IPS-NIHi7 (cell line): ENCODE data around the gene CADPS.

Source experiments
- DNase-seq: peaks from one replicate; pipeline ENCODE4 v3.0.0; 2012; ENCODE audit warnings: mixed read lengths; ENCODE audit errors: extremely low spot score

CADPS gene

GRCh38 chr3:62445275-62445674 is 429.9 kb downstream of the CADPS start:
- DNase-seq, result no peak

GRCh38 chr3:62439978-62440377 is 435.2 kb downstream of the CADPS start:
- DNase-seq, result no peak

- DNase-seq, result no peak
These were observed 435.9 kb downstream of the CADPS start for GRCh38 chr3:62439176-62439813.

GRCh38 chr3:62436785-62437184 is 438.4 kb downstream of the CADPS start:
- DNase-seq, result no peak

DNA sequence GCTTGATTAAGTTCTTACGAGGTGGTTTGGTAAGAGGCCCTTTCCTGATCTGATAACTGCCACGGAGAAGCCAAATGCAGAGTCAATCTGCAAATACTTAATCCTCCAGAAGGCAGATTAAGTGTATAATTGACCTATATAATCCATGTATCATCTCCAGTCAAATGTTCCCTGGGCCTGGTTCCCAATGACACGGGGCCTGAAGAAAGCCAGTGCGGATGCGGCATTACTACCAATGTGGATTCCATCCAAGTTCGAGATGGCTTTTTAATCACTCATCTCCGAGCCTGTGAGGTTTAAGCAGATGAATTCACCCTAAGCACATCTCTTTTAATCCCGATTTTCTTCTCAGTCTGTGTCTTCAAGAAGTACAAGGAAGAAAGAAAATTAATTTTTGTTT is 441.8 kb downstream of the CADPS start:
- DNase-seq, result no peak

- DNase-seq, result no peak
These were observed 454.0 kb downstream of the CADPS start for GRCh38 chr3:62421207-62421606.

- no peak for DNase-seq
These were observed 459.1 kb downstream of the CADPS start for GRCh38 chr3:62416144-62416543.

DNA sequence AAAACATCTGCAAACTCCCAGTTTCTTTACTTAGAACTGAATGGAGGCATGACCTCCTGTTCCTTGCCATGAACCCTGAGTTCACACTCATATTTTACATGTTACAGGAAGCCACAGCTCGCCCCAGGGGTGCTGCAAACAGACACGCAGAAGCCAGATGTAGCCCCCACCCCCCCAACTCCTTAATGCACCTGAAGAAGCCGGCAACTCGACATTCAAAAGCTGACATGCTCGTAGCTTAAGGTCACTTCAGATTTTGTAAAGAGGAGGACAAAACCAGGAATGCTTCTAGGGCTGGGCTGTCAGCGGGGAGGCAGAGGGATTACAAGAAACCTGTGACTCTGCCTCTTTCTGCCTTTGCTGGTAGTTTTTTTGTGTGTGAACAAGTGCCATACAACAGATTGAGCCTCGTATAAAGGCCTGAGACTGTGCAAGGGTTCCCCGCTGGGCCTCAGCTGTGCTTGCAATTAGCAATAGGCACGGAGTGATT is 459.9 kb downstream of the CADPS start:
- DNase-seq, result peak; percentile 68

DNA sequence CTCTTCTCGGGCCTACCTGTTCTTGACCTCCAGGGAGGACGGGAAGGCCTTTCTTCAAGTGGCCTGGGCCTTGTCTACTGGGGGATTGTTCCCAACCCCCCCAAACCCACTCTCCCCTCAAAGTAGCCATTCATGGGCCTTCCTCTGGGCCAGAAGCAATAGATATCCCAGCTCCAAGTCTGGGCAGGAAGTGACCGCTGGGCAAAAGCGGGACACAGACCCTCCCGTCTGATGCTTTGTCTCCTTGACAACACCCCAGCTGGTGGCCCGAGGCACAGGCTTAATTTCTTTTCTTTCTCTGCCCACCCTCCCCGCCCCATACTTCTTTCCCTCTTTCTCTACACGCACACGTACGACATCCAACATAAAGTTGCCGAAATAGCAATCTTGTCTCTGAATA is 460.4 kb downstream of the CADPS start:
- peak; percentile 64 for DNase-seq

GRCh38 chr3:62413687-62414086 is 461.5 kb downstream of the CADPS start:
- DNase-seq, result no peak

- DNase-seq, result no peak
These were observed 468.3 kb downstream of the CADPS start for GRCh38 chr3:62406945-62407344.

DNA sequence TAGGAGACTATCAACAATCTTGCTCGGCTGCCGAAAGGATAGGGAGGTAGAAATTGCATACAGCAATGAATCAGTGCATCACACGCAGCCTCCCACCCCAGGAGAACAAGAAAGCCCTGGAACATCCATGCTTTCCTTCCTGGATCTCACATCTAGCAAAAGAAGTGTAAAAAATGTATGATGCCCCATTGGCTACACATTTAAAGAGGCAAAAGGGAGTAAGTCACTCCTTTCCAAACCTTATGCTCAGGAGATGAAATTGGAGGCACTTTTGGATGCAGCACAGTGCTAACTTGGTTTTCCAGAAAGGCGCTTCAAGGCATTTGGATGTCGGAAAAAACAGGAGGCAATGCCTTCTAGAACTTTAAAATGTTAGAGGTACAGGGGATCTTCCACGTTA is 469.6 kb downstream of the CADPS start:
- DNase-seq, result no peak

GRCh38 chr3:62405135-62405534 is 470.1 kb downstream of the CADPS start:
- DNase-seq, result no peak

- no peak for DNase-seq
These were observed 470.9 kb downstream of the CADPS start for GRCh38 chr3:62404321-62404720.

DNA sequence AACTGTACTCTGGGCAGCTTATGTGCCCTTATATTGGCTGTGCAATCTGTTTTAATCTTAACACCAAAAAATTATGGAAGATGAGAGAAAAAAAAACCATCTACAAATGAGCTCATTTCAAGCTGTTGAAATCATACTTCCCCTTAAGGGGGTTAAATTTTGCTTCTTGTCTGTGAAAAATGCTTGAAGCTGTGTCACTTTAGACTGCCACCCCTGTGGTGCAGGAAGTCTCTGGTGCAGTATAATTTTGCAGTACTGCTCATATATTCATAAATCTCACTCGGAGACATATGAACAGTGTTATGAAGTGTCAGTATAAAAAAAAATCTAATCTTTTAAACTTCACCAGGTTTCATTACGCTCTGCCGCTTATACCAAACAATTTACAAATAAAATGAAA is 471.5 kb downstream of the CADPS start:
- DNase-seq, result no peak

DNA sequence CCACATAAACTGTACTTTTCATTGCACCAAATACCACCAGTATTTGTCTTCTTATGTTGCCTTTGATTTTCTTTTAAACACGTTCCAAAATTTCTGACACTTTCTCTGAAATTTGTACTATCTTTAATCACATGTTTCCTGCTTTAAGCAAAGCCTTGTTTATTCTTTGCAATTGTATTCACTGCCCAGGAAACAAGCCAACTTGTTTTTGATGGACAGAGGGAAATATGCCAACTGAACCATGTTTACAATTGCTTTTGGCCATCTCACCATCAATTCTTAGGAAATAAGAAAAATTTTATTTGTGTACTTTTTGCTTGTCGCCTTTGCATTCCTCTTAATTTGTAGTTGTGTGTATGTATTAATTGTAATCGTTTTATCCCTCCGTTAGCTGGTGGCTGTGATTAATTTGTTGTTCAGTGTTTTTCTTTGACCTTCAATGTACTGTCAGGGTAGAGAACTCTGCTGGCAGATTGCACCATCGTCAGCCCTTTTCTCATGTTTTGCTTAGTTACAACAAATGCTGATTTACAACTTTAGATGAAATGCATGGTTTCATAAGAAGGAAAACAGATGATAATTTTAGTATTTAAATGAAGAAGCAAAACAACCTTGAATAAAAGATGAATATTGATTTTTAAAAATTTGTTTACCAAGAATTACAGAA is 482.5 kb downstream of the CADPS start:
- no peak for DNase-seq

GRCh38 chr3:62387251-62387650 is 488.0 kb downstream of the CADPS start:
- no peak for DNase-seq

DNA sequence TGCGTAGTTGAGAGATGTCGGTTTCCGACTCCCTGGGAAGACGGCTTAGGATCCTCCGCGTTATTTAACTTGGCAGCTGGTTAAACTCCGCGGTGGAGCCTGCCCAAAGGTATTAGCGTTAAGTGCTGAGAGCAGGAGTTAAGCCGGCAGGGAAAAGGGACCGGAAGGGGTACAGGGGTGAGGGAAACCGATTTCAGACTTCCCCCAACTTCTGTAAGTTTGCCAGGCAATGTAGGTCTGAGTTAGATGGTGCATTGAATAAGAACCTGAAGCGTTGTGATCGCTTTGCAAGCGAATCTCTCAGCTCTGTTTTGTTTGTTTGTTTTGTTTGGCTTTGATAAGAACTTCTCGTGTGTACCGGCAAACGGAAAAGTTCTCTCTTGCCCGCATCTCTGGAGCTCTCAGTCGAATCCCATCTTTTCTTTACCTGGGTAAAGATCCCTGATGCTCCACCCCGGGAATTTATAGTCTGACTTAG is 495.9 kb downstream of the CADPS start:
- DNase-seq, result peak; percentile 42

DNA sequence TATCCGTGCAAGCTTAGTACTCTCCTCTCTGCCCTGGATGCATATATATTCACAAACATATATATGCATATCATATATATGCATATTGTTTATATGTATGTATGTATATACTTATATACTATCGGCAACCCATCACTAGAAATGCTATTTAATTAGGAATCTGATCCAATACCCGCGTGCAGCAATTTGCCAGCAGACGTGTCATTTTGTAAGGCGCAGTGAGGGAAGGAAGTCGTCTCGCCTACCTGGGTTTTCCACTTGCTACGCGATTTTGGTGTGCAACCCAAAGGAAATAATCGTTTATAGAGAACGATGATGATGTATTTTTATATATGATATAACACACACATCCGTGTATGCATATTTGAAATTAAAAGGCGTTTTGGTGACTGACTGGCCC is 496.3 kb downstream of the CADPS start:
- DNase-seq, result no peak

- peak; percentile 66 for DNase-seq
These were observed 496.9 kb downstream of the CADPS start for GRCh38 chr3:62378311-62378789.

DNA sequence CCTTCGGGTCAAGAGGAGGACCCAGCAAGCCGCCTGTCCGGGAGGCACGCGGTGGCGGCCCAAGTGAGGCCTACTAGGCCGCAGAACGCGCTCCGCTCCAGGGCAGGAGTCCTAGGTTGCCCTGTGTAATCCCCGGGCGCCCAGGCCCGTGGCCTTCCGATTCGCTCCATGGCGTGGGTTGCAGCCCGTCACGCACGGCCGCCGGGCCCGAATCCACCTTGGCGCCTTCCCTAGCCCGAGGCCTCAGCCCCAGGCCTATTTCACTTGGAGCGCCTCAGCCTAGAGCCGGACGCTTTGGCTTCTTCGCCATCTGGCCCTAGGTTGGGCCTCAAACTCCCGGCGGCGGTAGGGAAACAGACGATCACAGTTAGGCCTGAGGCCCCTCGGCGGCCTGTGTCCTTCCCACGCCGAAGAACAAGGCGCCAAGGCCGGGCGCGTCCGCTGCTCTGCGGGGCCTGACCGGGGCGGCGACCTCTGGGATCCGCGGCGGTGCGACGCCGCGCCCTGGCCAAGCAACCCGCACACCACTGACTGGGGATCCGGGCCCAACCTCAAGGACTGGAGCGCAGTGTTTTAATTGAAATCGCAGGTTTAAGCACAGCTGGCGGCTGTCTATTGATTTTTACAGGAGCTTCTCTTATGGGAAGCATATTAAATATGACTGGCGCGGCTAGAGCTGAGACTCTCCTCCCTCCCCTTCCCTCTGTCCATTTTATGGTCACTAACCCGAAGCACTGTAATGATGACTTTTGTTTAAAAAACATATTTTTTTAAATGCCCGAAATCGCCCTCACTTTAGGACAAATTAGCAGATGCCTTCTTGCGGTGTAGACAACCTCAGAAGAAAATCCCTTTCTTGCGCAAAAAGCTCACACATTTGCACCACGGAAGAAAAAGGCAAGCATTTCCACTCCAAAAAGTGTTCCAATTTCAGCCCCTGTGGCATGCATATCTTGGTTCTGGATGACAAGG is 498.0 kb downstream of the CADPS start:
- DNase-seq, result peak; percentile 34

GRCh38 chr3:62376454-62376720 is 498.8 kb downstream of the CADPS start:
- DNase-seq, result no peak
